Fibroblast of pulmonary artery (primary cell): ENCODE data around the gene FBXO36.

Source experiments
- DNase-seq: peaks from one replicate; pipeline ENCODE4 v3.0.0-alpha.2; 2010; ENCODE audit warnings: low read depth
- H3K4me3 ChIP-seq: replicated peaks from 2 replicates; pipeline ENCODE4 v1.5.1; 2011; ENCODE audit warnings: low read depth, mild to moderate bottlenecking, control low read depth, low read length, moderate library complexity
- CTCF ChIP-seq: IDR thresholded peaks from 2 replicates; pipeline ENCODE4 v1.5.1; 2011; ENCODE audit warnings: mild to moderate bottlenecking, control low read depth, low read length, inconsistent platforms; ENCODE audit errors: missing control alignments

FBXO36 gene

GRCh38 chr2:229993236-229993635 is 70.9 kb downstream of the FBXO36 start:
- peak; percentile 48 for DNase-seq
- H3K4me3 ChIP-seq, result no peak overlapping the region
- TF ChIP-seq CTCF, result no peak

GRCh38 chr2:229996320-229996719 is 74.0 kb downstream of the FBXO36 start:
- DNase-seq, result no peak
- no peak for TF ChIP-seq CTCF
- no peak overlapping the region for H3K4me3 ChIP-seq

GRCh38 chr2:229997565-229997964 is 75.3 kb downstream of the FBXO36 start:
- no peak overlapping the region for H3K4me3 ChIP-seq
- no peak for TF ChIP-seq CTCF
- DNase-seq, result no peak

GRCh38 chr2:230000118-230000841 is 78.0 kb downstream of the FBXO36 start:
- no peak for DNase-seq
- TF ChIP-seq CTCF, result no peak
- H3K4me3 ChIP-seq, result no peak overlapping the region

GRCh38 chr2:230007931-230008707 is 85.8 kb downstream of the FBXO36 start:
- peak overlapping the region; percentile 19 for H3K4me3 ChIP-seq
- TF ChIP-seq CTCF, result peak; percentile 78
- DNase-seq, result peak; percentile 86

- DNase-seq, result peak; percentile 14
- no peak for TF ChIP-seq CTCF
- H3K4me3 ChIP-seq, result no peak overlapping the region
These were observed 86.4 kb downstream of the FBXO36 start for GRCh38 chr2:230008708-230009066.
